Panc1 (cell line): Measurements from ENCODE around the gene PCED1A. TPM values are rescaled to one million over a fixed set of nuclear protein-coding genes. Genes with fewer than 3 reads are reported as not detected.

Experiments
- ATAC-seq: fragments of 200-7000 bp; cut with Tn5 transposase; 2 replicates; pipeline ENCODE4 v1.9.1; 2020; ENCODE audit warnings: mild to moderate bottlenecking, moderate library complexity
- BruUV-seq: library from RNA; stranded (reverse); fragments of 400-500 nt; replicated peaks from 2 replicates; lab custom pipeline; 2021; lab: Mats Ljungman, UMichigan
- CTCF ChIA-PET: fragments of 300-600 bp; sonication (Branson Sonifier 250); formaldehyde crosslinking; loops from one replicate; lab custom pipeline; 2022; ENCODE audit warnings: antibody characterized with exemption; lab: Charles Lee
- POLR2A ChIA-PET: fragments of 300-600 bp; sonication (Branson Sonifier 250); formaldehyde crosslinking; loops from one replicate; lab custom pipeline; 2022; ENCODE audit warnings: antibody characterized with exemption; lab: Charles Lee
- DNase-seq: peaks from one replicate; pipeline ENCODE4 v3.0.0-alpha.2; 2010; ENCODE audit warnings: low read depth, low spot score
- H3K27ac ChIP-seq: 2 replicates; pipeline ENCODE4 v1.5.1; 2011; ENCODE audit warnings: mild to moderate bottlenecking, low read length, inconsistent platforms
- H3K27me3 ChIP-seq: fragments of 200-500 bp; sonication (Bioruptor generic); 2 replicates; pipeline ENCODE4 v1.6.0; 2014; ENCODE audit warnings: low read length, inconsistent platforms; ENCODE audit not compliant: control insufficient read depth, insufficient read depth
- H3K36me3 ChIP-seq: fragments of 200-500 bp; sonication (Bioruptor generic); 2 replicates; pipeline ENCODE4 v1.5.1; 2014; ENCODE audit warnings: inconsistent platforms, mild to moderate bottlenecking, low read length, moderate library complexity; ENCODE audit not compliant: control insufficient read depth, insufficient read depth
- H3K4me1 ChIP-seq: 2 replicates; pipeline ENCODE4 v1.5.1; 2011; ENCODE audit warnings: inconsistent platforms, mild to moderate bottlenecking, low read length, moderate library complexity; ENCODE audit not compliant: control insufficient read depth, insufficient read depth
- H3K4me3 ChIP-seq, 2 experiments: 2 replicates each; pipeline ENCODE4 v1.5.1; 2011 to 2012; ENCODE audit warnings: low read depth in 2 of 2, low read length in 2 of 2, mild to moderate bottlenecking in 2 of 2, inconsistent platforms in 1 of 2, moderate library complexity in 1 of 2
- H3K9me3 ChIP-seq: fragments of 200-500 bp; sonication (Bioruptor generic); 2 replicates; pipeline ENCODE4 v1.5.1; 2014; ENCODE audit warnings: low read depth, mild to moderate bottlenecking, inconsistent platforms, low read length, moderate library complexity; ENCODE audit not compliant: control insufficient read depth, insufficient read depth
- CTCF ChIP-seq: fragments of 450-650 bp; IDR thresholded peaks from 2 replicates; pipeline ENCODE4 v1.5.1; 2017; ENCODE audit warnings: mild to moderate bottlenecking
- POLR2AphosphoS5 ChIP-seq: IDR thresholded peaks from 2 replicates; pipeline ENCODE4 v1.6.1; 2012; ENCODE audit warnings: mild to moderate bottlenecking, low read depth, low read length, moderate library complexity
- REST ChIP-seq, 2 experiments: IDR thresholded peaks; 2 replicates each; pipeline ENCODE4 v1.6.1; 2011 to 2012; ENCODE audit warnings: low read depth in 2 of 2, control low read depth in 1 of 2, low read length in 1 of 2, mild to moderate bottlenecking in 1 of 2, moderate library complexity in 1 of 2; ENCODE audit not compliant: insufficient read depth in 1 of 2
- SIN3A ChIP-seq: IDR thresholded peaks from 2 replicates; pipeline ENCODE4 v1.6.1; 2012; ENCODE audit warnings: low read depth, mild to moderate bottlenecking, low read length, moderate library complexity, borderline replicate concordance; ENCODE audit not compliant: insufficient read depth
- TCF7L2 ChIP-seq: IDR thresholded peaks from 2 replicates; pipeline ENCODE4 v1.6.1; 2011; ENCODE audit warnings: mild to moderate bottlenecking, low read depth, low read length, inconsistent platforms
- in situ Hi-C: cut with HindIII; loops from 2 replicates; pipeline ENCODE4 v1.10.0; 2016; ENCODE audit warnings: low sequenced_read_pairs, low pct_unique_long_range_greater_than_20kb
- intact Hi-C: fragments of 100-400 bp; cut with micrococcal nuclease; formaldehyde crosslinking; loops from one replicate; pipeline ENCODE4 v1.10.0; 2022; ENCODE audit not compliant: unreplicated experiment
- total RNA-seq: library from RNA; stranded (reverse); gene quantifications from one replicate; pipeline ENCODE4 v1.2.1, GENCODE V29; 2021; ENCODE audit not compliant: unreplicated experiment

Gene PCED1A
- total RNA-seq, 1 experiment from 2014 or later, result 42.1 TPM

GRCh38 chr20:2816583-2817340, 23.7 kb downstream of the PCED1A start:
- Histone ChIP-seq H3K27ac (no peak overlapping the region), H3K4me3 (no peak overlapping the region), H3K27me3 (no peaks in the 10 kb centered on the region)

More at GRCh38 chr20:2816583-2817340, 23.7 kb downstream of the PCED1A start:
- in situ Hi-C loops (no loop called here), intact Hi-C loops (no loop called here)
- TF ChIP-seq SIN3A, result no peak
- no peak for TF ChIP-seq REST (IDR thresholded peaks at IDR 0.05; ENCODE audit: insufficient read depth in 1 of 2, low read depth in 2 of 2, low read length in 1 of 2)
- no peak; the same call in 1 of the 2 replicates for TF ChIP-seq CTCF
- TF ChIP-seq TCF7L2, result no peak
- TF ChIP-seq POLR2AphosphoS5, result no peak
- BruUV-seq, result no TSS peak
- DNase-seq (no peak), ATAC-seq (peak; percentile 46; the same call in 1 of the 2 replicates)
- Histone ChIP-seq H3K36me3 (no peaks in the 10 kb centered on the region), H3K4me1 (no peaks in the 10 kb centered on the region; the same call in 1 of the 2 replicates), H3K9me3 (peaks cover 6% of the 10 kb centered on the region; the same call in 1 of the 2 replicates)
- CTCF ChIA-PET, result no interaction called here
- POLR2A ChIA-PET, result no interaction called here
